ENCODE measurements around the gene MLN.
"Not testable (repeated sequence)": the region's sequence is repeated elsewhere in the genome, so short reads cannot be mapped to it uniquely, and the experiment has no call there.

The MLN gene

DNA sequence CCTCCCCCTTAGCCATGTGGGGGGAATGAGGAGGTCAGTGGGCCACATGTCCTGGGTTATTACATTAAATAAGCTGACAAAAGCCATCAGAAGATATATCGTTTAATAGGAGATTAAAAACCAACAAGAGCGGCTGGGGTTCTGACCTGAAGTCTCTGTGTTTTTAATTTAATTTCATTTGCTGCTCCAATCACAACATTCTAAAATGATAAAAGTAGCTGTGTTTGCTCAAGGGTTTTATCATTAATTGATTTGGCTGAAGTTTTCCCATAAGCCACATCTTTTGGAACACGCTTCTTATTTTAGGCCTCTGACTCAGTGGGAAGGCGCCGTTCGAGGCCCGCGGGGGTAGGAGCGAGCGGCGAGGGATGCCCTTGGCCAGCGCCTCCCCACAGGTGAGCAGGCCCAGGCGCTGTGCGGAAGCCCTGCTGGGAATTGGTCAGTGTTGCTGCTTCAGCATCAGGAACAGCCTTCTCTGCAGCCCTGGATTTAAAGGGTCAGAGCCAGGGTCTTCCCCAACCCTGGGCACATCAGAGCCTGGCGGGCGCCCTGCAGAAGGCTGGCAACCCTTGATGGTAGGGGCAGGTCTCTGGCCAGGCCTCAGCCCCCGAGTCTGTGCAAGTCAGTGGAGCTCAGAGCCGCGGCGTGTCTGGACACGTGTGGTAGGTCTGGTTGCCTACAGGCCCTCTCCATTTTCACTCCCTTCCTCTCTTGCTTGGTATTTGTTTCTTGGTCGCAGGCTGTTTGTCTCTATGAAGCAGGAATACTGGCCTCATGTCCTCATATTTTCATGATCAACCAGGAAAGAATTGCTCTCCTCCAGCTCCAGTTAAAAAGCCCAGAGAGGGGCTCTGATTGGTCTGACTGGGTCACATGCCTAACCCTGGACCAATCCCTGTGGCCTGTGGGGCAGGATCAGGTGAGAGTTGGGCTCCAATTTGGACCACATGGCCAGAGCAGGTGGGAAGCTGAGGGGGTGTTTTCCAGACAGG, 30.9 kb upstream of the MLN start:
- no peak for FAIRE-seq

- FAIRE-seq, result no peak
Measured at GRCh38 chr6:33833599-33833998, 29.8 kb upstream of the MLN start.

- not testable (repeated sequence) for FAIRE-seq
Measured at GRCh38 chr6:33832831-33833230, 29.0 kb upstream of the MLN start.

GRCh38 chr6:33831725-33832124, 27.9 kb upstream of the MLN start:
- FAIRE-seq, result not testable (repeated sequence)

GRCh38 chr6:33830635-33831240, 26.9 kb upstream of the MLN start:
- FAIRE-seq, result no peak

GRCh38 chr6:33828764-33829731, 25.2 kb upstream of the MLN start:
- no peak for FAIRE-seq

GRCh38 chr6:33828452-33828763, 24.6 kb upstream of the MLN start:
- FAIRE-seq, result no peak

DNA sequence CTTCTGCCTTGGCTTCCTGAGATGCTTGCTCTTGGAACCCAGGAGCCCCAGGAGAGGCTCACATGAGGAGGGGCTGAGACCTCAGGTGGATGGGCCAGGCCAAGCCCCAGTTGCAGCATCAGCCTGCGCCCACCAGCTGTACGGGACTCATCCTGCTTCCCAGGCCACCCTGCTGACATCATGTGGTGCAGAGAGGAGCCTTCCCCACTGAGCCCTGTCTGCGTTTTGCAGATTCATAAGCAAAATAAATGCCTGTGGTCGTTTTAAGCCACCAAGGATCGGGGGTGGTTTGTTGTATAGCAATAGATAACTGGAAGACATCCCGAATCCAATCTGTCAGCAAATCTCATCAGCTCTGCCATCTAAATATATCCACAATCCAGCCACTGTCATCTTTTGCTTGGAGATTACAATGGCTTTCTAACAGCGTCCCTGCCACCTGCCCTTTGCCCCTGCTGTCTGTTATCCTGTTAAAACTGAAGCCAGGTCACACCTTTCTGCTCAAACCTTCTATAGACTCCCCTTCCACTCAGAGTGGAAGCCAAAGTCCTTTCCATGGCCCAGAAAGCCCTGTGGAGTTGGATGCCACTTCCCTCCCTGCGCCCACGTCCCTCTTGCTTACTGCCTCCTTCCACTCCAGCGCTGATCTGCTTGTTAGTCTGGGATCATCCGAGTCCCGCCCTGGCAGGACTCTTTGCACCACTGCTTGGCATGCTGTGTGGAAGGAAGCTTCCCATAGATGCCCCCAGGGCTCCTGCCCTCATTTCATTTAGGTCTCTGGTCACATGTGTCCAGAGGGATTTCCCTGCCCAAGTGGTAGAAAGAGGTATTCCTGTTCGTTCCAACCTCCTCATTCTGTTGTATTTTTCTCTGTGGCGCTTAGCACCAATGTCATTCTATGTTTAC, 24.0 kb upstream of the MLN start:
- FAIRE-seq, result no peak

- FAIRE-seq, result no peak
Measured at GRCh38 chr6:33826537-33826936, 22.7 kb upstream of the MLN start.

GRCh38 chr6:33824461-33825154, 20.8 kb upstream of the MLN start:
- FAIRE-seq, result no peak

DNA sequence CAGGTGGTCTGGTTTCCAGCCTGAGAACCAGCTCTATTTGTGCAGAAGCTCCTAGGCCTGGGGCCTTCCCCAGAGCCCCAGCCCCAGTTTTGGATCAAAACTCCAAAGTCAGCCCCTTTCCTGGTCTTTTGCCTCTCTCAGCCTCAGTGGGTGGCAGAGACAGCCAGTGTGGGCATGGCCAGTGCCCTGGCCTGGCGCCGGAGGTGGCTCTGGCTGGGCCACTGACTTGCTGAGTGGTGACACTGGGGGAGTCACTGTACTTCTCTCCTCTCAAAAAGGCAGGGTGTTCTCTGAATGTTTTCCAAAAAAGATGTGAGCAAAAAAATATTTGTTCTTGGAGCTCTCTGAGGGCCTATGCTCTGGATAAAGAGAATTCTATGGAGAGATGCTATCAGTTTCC, 20.0 kb upstream of the MLN start:
- no peak for FAIRE-seq

GRCh38 chr6:33822575-33823395, 19.0 kb upstream of the MLN start:
- FAIRE-seq, result no peak

DNA sequence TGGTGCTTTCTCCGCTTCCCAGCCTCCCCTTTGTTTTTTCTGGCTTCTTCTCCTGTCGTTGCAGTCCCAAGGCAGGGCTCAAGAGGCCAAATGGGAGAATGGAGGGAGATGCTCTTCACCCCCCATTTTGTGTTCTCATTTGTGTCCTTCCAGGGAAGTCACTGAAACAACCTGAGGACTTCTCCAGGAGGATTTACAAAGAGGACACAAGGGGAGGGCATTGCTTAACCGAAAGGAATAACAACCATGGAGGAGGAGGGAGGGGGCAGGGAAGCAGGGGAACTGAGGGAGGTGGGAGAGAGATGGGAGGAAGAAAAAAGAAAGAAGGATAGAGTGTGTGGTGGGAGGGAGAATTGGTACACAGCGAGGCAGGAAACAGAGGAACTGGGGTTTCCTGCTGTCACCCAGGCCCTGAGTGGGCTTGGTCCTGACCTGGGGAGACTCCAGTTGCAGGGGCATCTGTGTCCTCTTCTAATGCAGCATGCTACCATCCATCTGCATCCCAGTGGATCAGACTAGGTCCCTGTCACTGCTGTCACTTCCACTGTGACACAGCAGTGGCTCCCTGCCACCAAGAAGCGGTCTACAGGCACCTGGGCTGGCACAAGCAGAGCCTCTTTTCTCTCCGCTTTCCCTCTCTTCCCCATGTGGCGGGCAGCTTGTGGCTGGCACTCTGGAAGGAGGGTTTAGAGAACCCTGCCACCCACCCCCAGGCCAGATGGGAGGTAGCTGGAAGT, 17.1 kb upstream of the MLN start:
- FAIRE-seq, result no peak

GRCh38 chr6:33820243-33820642, 16.4 kb upstream of the MLN start:
- no peak for FAIRE-seq

DNA sequence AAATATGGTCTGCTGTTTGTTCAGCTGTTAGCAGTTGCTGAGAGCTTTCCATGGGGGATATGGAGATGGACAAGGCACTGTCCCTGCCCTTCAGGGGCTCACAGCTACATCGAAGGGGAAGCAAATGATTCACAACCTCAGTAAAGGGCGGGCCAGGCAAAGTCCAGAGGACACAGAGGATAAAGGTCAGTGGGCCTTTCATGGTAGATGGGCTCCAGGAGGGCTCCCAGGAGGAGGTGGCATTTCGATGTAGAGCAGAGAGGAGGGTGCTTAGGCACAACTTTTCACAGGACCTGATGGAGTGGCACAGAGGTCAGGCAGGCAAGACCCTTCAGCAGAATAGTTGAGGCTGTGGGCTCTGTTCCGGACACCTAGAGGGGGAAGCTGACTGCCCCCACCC, 15.2 kb upstream of the MLN start:
- FAIRE-seq, result no peak

- no peak for FAIRE-seq
Measured at GRCh38 chr6:33818293-33818692, 14.5 kb upstream of the MLN start.

DNA sequence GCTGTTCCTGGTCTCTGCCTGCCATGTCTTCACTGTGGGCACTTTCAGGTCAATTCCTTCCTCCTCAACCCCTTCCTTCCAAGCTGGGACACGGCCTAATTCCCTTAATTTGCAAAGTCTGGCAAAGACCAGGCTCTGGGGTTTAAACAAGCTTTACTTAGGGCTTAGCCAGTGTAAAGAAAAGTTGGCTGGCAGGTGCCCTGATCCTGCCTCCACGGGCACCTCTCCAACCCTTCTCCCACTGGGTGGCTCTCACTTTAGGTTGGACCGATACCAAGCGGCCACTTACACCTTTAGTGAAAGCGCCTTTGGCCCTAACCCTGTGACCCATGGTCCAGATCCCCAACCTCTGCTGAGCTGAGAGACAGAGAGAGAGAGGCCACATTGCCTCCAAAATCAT, 13.7 kb upstream of the MLN start:
- no peak for FAIRE-seq

- FAIRE-seq, result no peak
Measured at GRCh38 chr6:33816911-33817310, 13.1 kb upstream of the MLN start.

GRCh38 chr6:33815854-33816253, 12.1 kb upstream of the MLN start:
- no peak for FAIRE-seq

Data from islet of Langerhans (tissue), 1 donor.